HCT116 (cell line): ENCODE measurements around the gene CAPN10. TPM values are rescaled to one million over a fixed set of nuclear protein-coding genes. Genes with fewer than 3 reads are reported as not detected.

ENCODE experiments used
- ATAC-seq: fragments of 200-7000 bp; cut with Tn5 transposase; 2 replicates; pipeline ENCODE4 v1.9.1; 2020; ENCODE audit warnings: mild to moderate bottlenecking, moderate library complexity
- BruUV-seq: library from RNA; stranded (reverse); fragments of 400-500 nt; replicated peaks from 2 replicates; lab custom pipeline; 2021; lab: Mats Ljungman, UMichigan
- CTCF ChIA-PET: fragments of 300-600 bp; sonication (Branson Sonifier 250); formaldehyde crosslinking; loops from one replicate; lab custom pipeline; 2021; ENCODE audit warnings: antibody characterized with exemption; lab: Charles Lee
- POLR2A ChIA-PET: fragments of 300-600, 350-600 bp; sonication (Branson Sonifier 250); formaldehyde crosslinking; loops from one replicate; lab custom pipeline; 2021; ENCODE audit warnings: antibody characterized with exemption; lab: Charles Lee
- RAD21 ChIA-PET, 2 experiments: fragments of 300-600 bp; sonication (Branson Sonifier 250); formaldehyde crosslinking; loops; one replicate each; lab custom pipeline; 2023; ENCODE audit warnings: low total read pairs in 2 of 2; ENCODE audit not compliant: uncharacterized antibody in 2 of 2, unreplicated experiment in 2 of 2, low non-redundant PET in 1 of 2; lab: Charles Lee
- DNase-seq: peaks from one replicate; pipeline ENCODE4 v3.0.0-alpha.2; 2010; ENCODE audit warnings: low read depth, low spot score
- H2AFZ ChIP-seq: fragments of 200-600 bp; shearing (Covaris generic), sonication (generic); 2 replicates; pipeline ENCODE4 v1.6.1; 2017; ENCODE audit warnings: low read depth, mixed run types, mixed read lengths, antibody characterized with exemption, low read length; ENCODE audit not compliant: poor library complexity, severe bottlenecking
- H3K27ac ChIP-seq: 2 replicates; pipeline ENCODE4 v1.5.1; 2012; ENCODE audit warnings: low read depth, low read length
- H3K27me3 ChIP-seq: fragments of 200-600 bp; sonication (generic); 2 replicates; pipeline ENCODE4 v1.6.1; 2016; ENCODE audit warnings: mixed run types, low read length, mixed read lengths; ENCODE audit not compliant: insufficient read depth
- H3K36me3 ChIP-seq, 2 experiments: fragments of 200-500 bp in 1 of 2; fragments of 200-600 bp in 1 of 2; sonication (Bioruptor generic) in 1 of 2; sonication (generic) in 1 of 2; 2 replicates each; pipeline versions ENCODE4 v1.5.1 to v1.6.1; 2014 to 2016; ENCODE audit warnings: low read length in 2 of 2, inconsistent platforms in 1 of 2, mixed read lengths in 1 of 2, mixed run types in 1 of 2; ENCODE audit not compliant: insufficient read depth in 2 of 2, control insufficient read depth in 1 of 2
- H3K4me1 ChIP-seq, 2 experiments: fragments of 200-600 bp in 1 of 2; sonication (generic) in 1 of 2; 2 replicates each; pipeline versions ENCODE4 v1.5.1 to v1.6.1; 2012 to 2017; ENCODE audit warnings: low read length in 2 of 2, inconsistent platforms in 1 of 2, mild to moderate bottlenecking in 1 of 2, mixed read lengths in 1 of 2, mixed run types in 1 of 2, moderate library complexity in 1 of 2; ENCODE audit not compliant: insufficient read depth in 2 of 2, control insufficient read depth in 1 of 2
- H3K4me2 ChIP-seq: fragments of 200-600 bp; sonication (generic); 2 replicates; pipeline ENCODE4 v1.6.1; 2017; ENCODE audit warnings: mixed run types, low read length, mixed read lengths
- H3K4me3 ChIP-seq, 2 experiments: fragments of 200-600 bp in 1 of 2; sonication (generic) in 1 of 2; replicated peaks in 1 of 2; 2 replicates each; pipeline ENCODE4 v1.5.1; 2011 to 2016; ENCODE audit warnings: low read length in 2 of 2, control low read depth in 1 of 2, low read depth in 1 of 2, mild to moderate bottlenecking in 1 of 2, mixed read lengths in 1 of 2, mixed run types in 1 of 2
- H3K79me2 ChIP-seq: fragments of 200-600 bp; sonication (generic); 2 replicates; pipeline ENCODE4 v1.6.1; 2017; ENCODE audit warnings: mild to moderate bottlenecking, mixed run types, low read length, moderate library complexity, mixed read lengths; ENCODE audit not compliant: insufficient read depth
- H3K9ac ChIP-seq: fragments of 200-600 bp; sonication (generic); 2 replicates; pipeline ENCODE4 v1.6.1; 2016; ENCODE audit warnings: low read length, mixed read lengths
- H3K9me2 ChIP-seq: fragments of 200-600 bp; sonication (generic), shearing (Covaris generic); 2 replicates; pipeline ENCODE4 v1.6.1; 2017; ENCODE audit warnings: mixed run types, mild to moderate bottlenecking, moderate library complexity; ENCODE audit not compliant: insufficient read depth
- H3K9me3 ChIP-seq, 2 experiments: fragments of 200-500 bp in 1 of 2; fragments of 200-600 bp in 1 of 2; sonication (Bioruptor generic) in 1 of 2; sonication (generic) in 1 of 2; 2 replicates each; pipeline ENCODE4 v1.6.1; 2014 to 2017; ENCODE audit warnings: low read length in 2 of 2, mixed read lengths in 2 of 2, inconsistent platforms in 1 of 2, low read depth in 1 of 2, mild to moderate bottlenecking in 1 of 2, mixed run types in 1 of 2, moderate library complexity in 1 of 2; ENCODE audit not compliant: control insufficient read depth in 1 of 2, insufficient read depth in 1 of 2
- H4K20me1 ChIP-seq: fragments of 200-600 bp; sonication (generic), shearing (Covaris generic); 2 replicates; pipeline ENCODE4 v1.6.1; 2017; ENCODE audit warnings: mixed run types, mild to moderate bottlenecking, moderate library complexity; ENCODE audit not compliant: insufficient read depth
- ELF1 ChIP-seq: IDR thresholded peaks from 2 replicates; pipeline ENCODE4 v1.6.1; 2012; ENCODE audit warnings: low read depth, borderline replicate concordance
- FOSL1 ChIP-seq: IDR thresholded peaks from 2 replicates; pipeline ENCODE4 v1.6.1; 2012; ENCODE audit warnings: low read depth
- JUND ChIP-seq: IDR thresholded peaks from 2 replicates; pipeline ENCODE4 v1.6.1; 2012
- POLR2A ChIP-seq: IDR thresholded peaks from 2 replicates; pipeline ENCODE4 v1.7.0; 2011; ENCODE audit warnings: borderline replicate concordance; ENCODE audit not compliant: insufficient read depth, insufficient read length; ENCODE audit errors: extremely low read depth
- POLR2AphosphoS5 ChIP-seq: IDR thresholded peaks from 2 replicates; pipeline ENCODE4 v1.6.1; 2011; ENCODE audit warnings: mild to moderate bottlenecking, low read depth, low read length, moderate library complexity
- RAD21 ChIP-seq: IDR thresholded peaks from 2 replicates; pipeline ENCODE4 v1.6.1; 2012; ENCODE audit warnings: low read depth, mild to moderate bottlenecking
- SRF ChIP-seq: IDR thresholded peaks from 2 replicates; pipeline ENCODE4 v1.6.1; 2012; ENCODE audit warnings: low read depth
- TCF7L2 ChIP-seq: IDR thresholded peaks from 2 replicates; pipeline ENCODE4 v1.7.0; 2011; ENCODE audit warnings: borderline replicate concordance, inconsistent platforms; ENCODE audit not compliant: insufficient read depth, insufficient read length; ENCODE audit errors: extremely low read depth
- YY1 ChIP-seq: IDR thresholded peaks from 2 replicates; pipeline ENCODE4 v1.6.1; 2011; ENCODE audit warnings: low read length, low read depth, moderate library complexity, mild to moderate bottlenecking; ENCODE audit not compliant: insufficient replicate concordance; ENCODE audit errors: extremely low read depth
- ZFX ChIP-seq: fragments of 450-650 bp; IDR thresholded peaks from 2 replicates; pipeline ENCODE4 v1.6.1; 2017
- ZNF274 ChIP-seq: fragments of 200-500 bp; sonication (Bioruptor generic); IDR thresholded peaks from 2 replicates; pipeline ENCODE4 v1.6.1; 2014; ENCODE audit warnings: mild to moderate bottlenecking, low read depth, low read length, inconsistent platforms
- intact Hi-C: fragments of 100-400 bp; cut with micrococcal nuclease; formaldehyde crosslinking; loops from 2 replicates; pipeline ENCODE4 v1.10.0; 2022
- total RNA-seq: library from RNA; stranded (reverse); gene quantifications from one replicate; pipeline ENCODE4 v1.2.1, GENCODE V29; 2021; ENCODE audit not compliant: unreplicated experiment
- TF ChIP-seq, protein P1 (sequence below), 3 experiments: fragments of 200-600 bp in 1 of 3; sonication (generic) in 1 of 3; IDR thresholded peaks in 2 of 3; conservative IDR thresholded peaks in 1 of 3; 2 replicates each; pipeline ENCODE4 v1.5.1; 2012 to 2017; ENCODE audit warnings: low read depth in 2 of 3, low read length in 2 of 3, antibody characterized with exemption in 1 of 3, borderline replicate concordance in 1 of 3, control low read depth in 1 of 3, mild to moderate bottlenecking in 1 of 3, mixed read lengths in 1 of 3, mixed run types in 1 of 3, moderate library complexity in 1 of 3; ENCODE audit not compliant: insufficient read depth in 1 of 3
- TF ChIP-seq, protein P2 (sequence below): IDR thresholded peaks from 2 replicates; pipeline ENCODE4 v1.6.1; 2011; ENCODE audit warnings: mild to moderate bottlenecking, low read length, moderate library complexity; ENCODE audit not compliant: insufficient replicate concordance; ENCODE audit errors: extremely low read depth
- TF ChIP-seq, protein P3 (sequence below): IDR thresholded peaks from 2 replicates; pipeline ENCODE4 v1.6.1; 2012
- TF ChIP-seq, protein P4 (sequence below): IDR thresholded peaks from 2 replicates; pipeline ENCODE4 v1.6.1; 2012
- TF ChIP-seq, protein P5 (sequence below): IDR thresholded peaks from 2 replicates; pipeline ENCODE4 v1.6.1; 2012; ENCODE audit warnings: low read depth

Gene CAPN10
- total RNA-seq, 1 experiment from 2014 or later: 40.7 TPM

DNA sequence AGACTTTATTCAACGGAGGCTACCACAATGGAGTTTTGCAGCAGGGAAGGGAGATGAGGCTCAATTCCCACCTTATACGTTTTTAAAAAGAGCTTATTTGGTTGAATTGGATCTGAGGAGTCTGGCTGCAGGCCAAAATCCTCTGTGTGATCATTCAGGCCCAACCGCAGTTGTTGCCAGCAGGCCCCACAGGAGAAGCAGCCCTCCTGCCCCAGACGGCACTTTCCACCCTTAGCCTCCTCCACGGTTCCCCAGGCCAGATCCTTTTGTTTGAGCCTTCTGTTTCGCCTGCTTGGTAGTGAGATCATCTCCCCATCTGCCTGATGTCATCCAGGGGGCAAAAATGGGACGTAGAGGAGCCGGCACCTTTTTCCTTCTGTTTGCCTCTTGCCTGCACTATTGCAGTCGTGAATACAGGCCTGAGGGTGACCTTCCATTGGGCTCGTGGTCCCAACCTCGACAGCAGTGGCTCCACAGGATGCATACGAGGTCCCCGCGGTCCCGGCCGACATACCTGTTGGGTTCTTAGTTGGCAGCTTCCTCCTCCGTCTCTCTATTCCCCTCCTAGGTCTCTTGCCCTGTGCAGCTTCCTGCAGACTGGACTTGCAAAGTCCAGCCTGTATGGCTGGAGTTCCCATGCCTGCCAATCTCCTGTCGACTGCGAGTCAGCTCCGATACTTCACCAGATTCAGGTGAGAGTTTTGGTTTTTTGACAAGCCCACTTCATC is 29.4 kb downstream of the CAPN10 start:
- Histone ChIP-seq H3K79me2 (no peaks in the 10 kb centered on the region), H3K9me3 (peaks cover 0 to 11% of the 10 kb centered on the region in 2 experiments; a peak in 2 of 4 replicates), H4K20me1 (no peaks in the 10 kb centered on the region), H2AFZ (no peak overlapping the region), H3K4me1 (no peaks in the 10 kb centered on the region), H3K36me3 (no peaks in the 10 kb centered on the region), H3K9me2 (no peaks in the 10 kb centered on the region), H3K27me3 (no peaks in the 10 kb centered on the region), H3K9ac (no peak overlapping the region), H3K4me3 (no peak overlapping the region), H3K4me2 (no peak overlapping the region), H3K27ac (no peak overlapping the region)
- intact Hi-C loops: no loop called here
- ChIA-PET CTCF (no interaction called here), POLR2A (no interaction called here), RAD21 (no interaction called here)
- DNase-seq (no peak), ATAC-seq (no peak)
- TF ChIP-seq TCF7L2 (no peak), FOSL1 (no peak), ZNF274 (no peak), POLR2A (no peak), RAD21 (no peak), JUND (no peak), ELF1 (no peak), YY1 (no peak), SRF (no peak), POLR2AphosphoS5 (no peak), ZFX (no peak)
- TF ChIP-seq, protein P1, sequence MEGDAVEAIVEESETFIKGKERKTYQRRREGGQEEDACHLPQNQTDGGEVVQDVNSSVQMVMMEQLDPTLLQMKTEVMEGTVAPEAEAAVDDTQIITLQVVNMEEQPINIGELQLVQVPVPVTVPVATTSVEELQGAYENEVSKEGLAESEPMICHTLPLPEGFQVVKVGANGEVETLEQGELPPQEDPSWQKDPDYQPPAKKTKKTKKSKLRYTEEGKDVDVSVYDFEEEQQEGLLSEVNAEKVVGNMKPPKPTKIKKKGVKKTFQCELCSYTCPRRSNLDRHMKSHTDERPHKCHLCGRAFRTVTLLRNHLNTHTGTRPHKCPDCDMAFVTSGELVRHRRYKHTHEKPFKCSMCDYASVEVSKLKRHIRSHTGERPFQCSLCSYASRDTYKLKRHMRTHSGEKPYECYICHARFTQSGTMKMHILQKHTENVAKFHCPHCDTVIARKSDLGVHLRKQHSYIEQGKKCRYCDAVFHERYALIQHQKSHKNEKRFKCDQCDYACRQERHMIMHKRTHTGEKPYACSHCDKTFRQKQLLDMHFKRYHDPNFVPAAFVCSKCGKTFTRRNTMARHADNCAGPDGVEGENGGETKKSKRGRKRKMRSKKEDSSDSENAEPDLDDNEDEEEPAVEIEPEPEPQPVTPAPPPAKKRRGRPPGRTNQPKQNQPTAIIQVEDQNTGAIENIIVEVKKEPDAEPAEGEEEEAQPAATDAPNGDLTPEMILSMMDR (IDR thresholded peaks at IDR 0.05 in 2 of 3, conservative IDR thresholded peaks at IDR 0.05 in 1 of 3; ENCODE audit: borderline replicate concordance in 1 of 3, insufficient read depth in 1 of 3, low read depth in 2 of 3, low read length in 2 of 3): no peak
- TF ChIP-seq, protein P2, sequence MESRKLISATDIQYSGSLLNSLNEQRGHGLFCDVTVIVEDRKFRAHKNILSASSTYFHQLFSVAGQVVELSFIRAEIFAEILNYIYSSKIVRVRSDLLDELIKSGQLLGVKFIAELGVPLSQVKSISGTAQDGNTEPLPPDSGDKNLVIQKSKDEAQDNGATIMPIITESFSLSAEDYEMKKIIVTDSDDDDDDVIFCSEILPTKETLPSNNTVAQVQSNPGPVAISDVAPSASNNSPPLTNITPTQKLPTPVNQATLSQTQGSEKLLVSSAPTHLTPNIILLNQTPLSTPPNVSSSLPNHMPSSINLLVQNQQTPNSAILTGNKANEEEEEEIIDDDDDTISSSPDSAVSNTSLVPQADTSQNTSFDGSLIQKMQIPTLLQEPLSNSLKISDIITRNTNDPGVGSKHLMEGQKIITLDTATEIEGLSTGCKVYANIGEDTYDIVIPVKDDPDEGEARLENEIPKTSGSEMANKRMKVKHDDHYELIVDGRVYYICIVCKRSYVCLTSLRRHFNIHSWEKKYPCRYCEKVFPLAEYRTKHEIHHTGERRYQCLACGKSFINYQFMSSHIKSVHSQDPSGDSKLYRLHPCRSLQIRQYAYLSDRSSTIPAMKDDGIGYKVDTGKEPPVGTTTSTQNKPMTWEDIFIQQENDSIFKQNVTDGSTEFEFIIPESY: no peak
- TF ChIP-seq, protein P3, sequence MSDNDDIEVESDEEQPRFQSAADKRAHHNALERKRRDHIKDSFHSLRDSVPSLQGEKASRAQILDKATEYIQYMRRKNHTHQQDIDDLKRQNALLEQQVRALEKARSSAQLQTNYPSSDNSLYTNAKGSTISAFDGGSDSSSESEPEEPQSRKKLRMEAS: no peak
- TF ChIP-seq, protein P4, sequence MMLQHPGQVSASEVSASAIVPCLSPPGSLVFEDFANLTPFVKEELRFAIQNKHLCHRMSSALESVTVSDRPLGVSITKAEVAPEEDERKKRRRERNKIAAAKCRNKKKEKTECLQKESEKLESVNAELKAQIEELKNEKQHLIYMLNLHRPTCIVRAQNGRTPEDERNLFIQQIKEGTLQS: no peak
- TF ChIP-seq, protein P5, sequence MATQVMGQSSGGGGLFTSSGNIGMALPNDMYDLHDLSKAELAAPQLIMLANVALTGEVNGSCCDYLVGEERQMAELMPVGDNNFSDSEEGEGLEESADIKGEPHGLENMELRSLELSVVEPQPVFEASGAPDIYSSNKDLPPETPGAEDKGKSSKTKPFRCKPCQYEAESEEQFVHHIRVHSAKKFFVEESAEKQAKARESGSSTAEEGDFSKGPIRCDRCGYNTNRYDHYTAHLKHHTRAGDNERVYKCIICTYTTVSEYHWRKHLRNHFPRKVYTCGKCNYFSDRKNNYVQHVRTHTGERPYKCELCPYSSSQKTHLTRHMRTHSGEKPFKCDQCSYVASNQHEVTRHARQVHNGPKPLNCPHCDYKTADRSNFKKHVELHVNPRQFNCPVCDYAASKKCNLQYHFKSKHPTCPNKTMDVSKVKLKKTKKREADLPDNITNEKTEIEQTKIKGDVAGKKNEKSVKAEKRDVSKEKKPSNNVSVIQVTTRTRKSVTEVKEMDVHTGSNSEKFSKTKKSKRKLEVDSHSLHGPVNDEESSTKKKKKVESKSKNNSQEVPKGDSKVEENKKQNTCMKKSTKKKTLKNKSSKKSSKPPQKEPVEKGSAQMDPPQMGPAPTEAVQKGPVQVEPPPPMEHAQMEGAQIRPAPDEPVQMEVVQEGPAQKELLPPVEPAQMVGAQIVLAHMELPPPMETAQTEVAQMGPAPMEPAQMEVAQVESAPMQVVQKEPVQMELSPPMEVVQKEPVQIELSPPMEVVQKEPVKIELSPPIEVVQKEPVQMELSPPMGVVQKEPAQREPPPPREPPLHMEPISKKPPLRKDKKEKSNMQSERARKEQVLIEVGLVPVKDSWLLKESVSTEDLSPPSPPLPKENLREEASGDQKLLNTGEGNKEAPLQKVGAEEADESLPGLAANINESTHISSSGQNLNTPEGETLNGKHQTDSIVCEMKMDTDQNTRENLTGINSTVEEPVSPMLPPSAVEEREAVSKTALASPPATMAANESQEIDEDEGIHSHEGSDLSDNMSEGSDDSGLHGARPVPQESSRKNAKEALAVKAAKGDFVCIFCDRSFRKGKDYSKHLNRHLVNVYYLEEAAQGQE: no peak
- BruUV-seq: no TSS peak
